ENCODE data around the gene UBAC1. TPM values are rescaled to one million over a fixed set of nuclear protein-coding genes. Genes with fewer than 3 reads are reported as not detected.

UBAC1 gene
- polyA plus RNA-seq, 1 donor (not counting 4 experiments of a cell fraction or from before 2014, with no cell fraction given), result 50.7 TPM

DNA sequence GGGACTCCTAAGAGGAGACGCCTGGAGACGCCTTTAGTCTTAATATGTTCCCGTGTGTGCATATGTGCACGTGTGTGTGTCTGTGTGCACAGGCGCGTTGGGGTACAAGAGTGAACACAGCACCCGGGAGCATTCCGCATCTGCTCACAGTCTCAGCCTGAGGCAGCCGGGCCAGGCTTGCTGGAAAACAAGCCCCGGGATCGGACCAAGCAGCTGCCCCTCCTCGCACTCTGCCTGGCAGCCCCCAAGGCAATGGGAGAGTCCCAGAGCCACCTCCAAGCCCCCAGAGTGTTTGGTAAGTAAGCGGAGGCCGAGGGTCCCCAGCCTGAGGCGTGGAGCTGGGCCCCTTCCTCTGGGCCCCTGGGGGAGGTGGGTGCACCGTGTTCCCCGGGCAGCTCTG lies 27.3 kb upstream of the UBAC1 start:
- no peak overlapping the region for H2AFZ ChIP-seq (ENCODE audit: control insufficient read depth, low read length)
- DNase-seq (ENCODE audit: low read depth, low spot score) (no peak), FAIRE-seq (no peak)
- H3K27me3 ChIP-seq (ENCODE audit: control insufficient read depth, extremely low read depth, insufficient read depth, low read length), result peaks cover 61% of the 10 kb centered on the region
- no peaks in the 10 kb centered on the region for H3K9me3 ChIP-seq (ENCODE audit: control insufficient read depth, low read depth, low read length)
- no peak overlapping the region for H3K27ac ChIP-seq (ENCODE audit: control insufficient read depth, insufficient read depth, low read length)
- TF ChIP-seq EZH2 (IDR thresholded peaks at IDR 0.05; ENCODE audit: low read length), result no peak
- TF ChIP-seq, protein P1, sequence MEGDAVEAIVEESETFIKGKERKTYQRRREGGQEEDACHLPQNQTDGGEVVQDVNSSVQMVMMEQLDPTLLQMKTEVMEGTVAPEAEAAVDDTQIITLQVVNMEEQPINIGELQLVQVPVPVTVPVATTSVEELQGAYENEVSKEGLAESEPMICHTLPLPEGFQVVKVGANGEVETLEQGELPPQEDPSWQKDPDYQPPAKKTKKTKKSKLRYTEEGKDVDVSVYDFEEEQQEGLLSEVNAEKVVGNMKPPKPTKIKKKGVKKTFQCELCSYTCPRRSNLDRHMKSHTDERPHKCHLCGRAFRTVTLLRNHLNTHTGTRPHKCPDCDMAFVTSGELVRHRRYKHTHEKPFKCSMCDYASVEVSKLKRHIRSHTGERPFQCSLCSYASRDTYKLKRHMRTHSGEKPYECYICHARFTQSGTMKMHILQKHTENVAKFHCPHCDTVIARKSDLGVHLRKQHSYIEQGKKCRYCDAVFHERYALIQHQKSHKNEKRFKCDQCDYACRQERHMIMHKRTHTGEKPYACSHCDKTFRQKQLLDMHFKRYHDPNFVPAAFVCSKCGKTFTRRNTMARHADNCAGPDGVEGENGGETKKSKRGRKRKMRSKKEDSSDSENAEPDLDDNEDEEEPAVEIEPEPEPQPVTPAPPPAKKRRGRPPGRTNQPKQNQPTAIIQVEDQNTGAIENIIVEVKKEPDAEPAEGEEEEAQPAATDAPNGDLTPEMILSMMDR (optimal IDR thresholded peaks at IDR 0.05 in 1 of 3, IDR thresholded peaks at IDR 0.05 in 1 of 3, conservative IDR thresholded peaks at IDR 0.05 in 1 of 3; ENCODE audit: extremely low read depth in 1 of 3, insufficient read depth in 2 of 3, low read length in 3 of 3), result no peak
- H3K4me2 ChIP-seq (ENCODE audit: control insufficient read depth, extremely low read depth, insufficient read depth, low read depth, low read length), result no peak overlapping the region
- dilution Hi-C loops (cut with MboI; ENCODE audit: extremely low pct_ligation_motif_present, low sequenced_read_pairs), result no loop called here
- H3K36me3 ChIP-seq (ENCODE audit: control insufficient read depth in 2 of 2, extremely low read depth in 1 of 2, insufficient read depth in 2 of 2, low read length in 2 of 2), result no peaks in the 10 kb centered on the region
- no peak overlapping the region for H3K9ac ChIP-seq (ENCODE audit: control insufficient read depth, extremely low read depth, insufficient read depth, low read length)
- no peaks in the 10 kb centered on the region for H3K79me2 ChIP-seq (ENCODE audit: control insufficient read depth, insufficient read depth, low read length)
- peaks cover 10% of the 10 kb centered on the region for H3K4me1 ChIP-seq (ENCODE audit: control insufficient read depth, extremely low read depth, insufficient read depth, low read length)
- H3K9me1 ChIP-seq (ENCODE audit: control insufficient read depth, extremely low read depth, insufficient read depth, low read length), result no peaks in the 10 kb centered on the region
- H4K20me1 ChIP-seq (ENCODE audit: control insufficient read depth, extremely low read depth, insufficient read depth, low read length), result no peaks in the 10 kb centered on the region
- no peak overlapping the region for H3K4me3 ChIP-seq (ENCODE audit: control insufficient read depth in 2 of 3, extremely low read depth in 1 of 3, insufficient read depth in 2 of 3, low read depth in 1 of 3, low read length in 3 of 3)

DNA sequence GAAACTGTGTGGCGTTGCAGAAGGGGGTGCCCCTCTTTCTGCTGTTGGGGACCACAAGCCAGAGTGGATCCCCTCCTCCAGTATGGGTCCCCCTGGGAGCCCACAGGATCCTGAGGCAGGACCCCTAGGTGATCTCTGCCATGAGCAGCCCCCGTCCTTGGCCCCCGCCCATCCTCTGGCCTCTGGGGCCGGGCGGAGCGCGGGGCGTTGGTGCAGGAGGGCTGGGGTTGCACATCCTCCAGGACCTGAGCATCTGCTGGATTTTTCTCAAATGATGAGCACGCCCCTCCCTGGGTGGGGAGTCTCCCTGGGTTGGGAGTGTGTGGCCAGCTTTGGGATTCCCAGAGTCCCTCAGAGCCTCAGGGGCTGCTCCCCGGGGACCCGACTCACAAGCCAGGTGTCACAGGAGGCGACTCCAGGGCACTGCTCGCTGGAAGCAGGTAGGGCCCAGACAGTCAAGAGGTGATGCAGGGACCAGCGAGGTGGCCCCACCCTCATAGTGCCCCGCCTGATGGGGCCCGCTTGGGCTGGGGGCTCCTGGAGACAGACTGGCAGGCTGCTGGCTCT lies 26.7 kb upstream of the UBAC1 start:
- DNase-seq (ENCODE audit: low read depth, low spot score) (no peak), FAIRE-seq (no peak)
- no peaks in the 10 kb centered on the region for H3K9me1 ChIP-seq (ENCODE audit: control insufficient read depth, extremely low read depth, insufficient read depth, low read length)
- no peaks in the 10 kb centered on the region for H3K79me2 ChIP-seq (ENCODE audit: control insufficient read depth, insufficient read depth, low read length)
- no peaks in the 10 kb centered on the region for H3K36me3 ChIP-seq (ENCODE audit: control insufficient read depth in 2 of 2, extremely low read depth in 1 of 2, insufficient read depth in 2 of 2, low read length in 2 of 2)
- no peak overlapping the region for H3K9ac ChIP-seq (ENCODE audit: control insufficient read depth, extremely low read depth, insufficient read depth, low read length)
- peaks cover 64% of the 10 kb centered on the region for H3K27me3 ChIP-seq (ENCODE audit: control insufficient read depth, extremely low read depth, insufficient read depth, low read length)
- H3K27ac ChIP-seq (ENCODE audit: control insufficient read depth, insufficient read depth, low read length), result no peak overlapping the region
- H3K4me1 ChIP-seq (ENCODE audit: control insufficient read depth, extremely low read depth, insufficient read depth, low read length), result peaks cover 6% of the 10 kb centered on the region
- H3K4me3 ChIP-seq (ENCODE audit: control insufficient read depth in 2 of 3, extremely low read depth in 1 of 3, insufficient read depth in 2 of 3, low read depth in 1 of 3, low read length in 3 of 3), result no peak overlapping the region
- H4K20me1 ChIP-seq (ENCODE audit: control insufficient read depth, extremely low read depth, insufficient read depth, low read length), result no peaks in the 10 kb centered on the region
- no peak overlapping the region for H3K4me2 ChIP-seq (ENCODE audit: control insufficient read depth, extremely low read depth, insufficient read depth, low read depth, low read length)
- H3K9me3 ChIP-seq (ENCODE audit: control insufficient read depth, low read depth, low read length), result no peaks in the 10 kb centered on the region
- dilution Hi-C loops (cut with MboI; ENCODE audit: extremely low pct_ligation_motif_present, low sequenced_read_pairs), result no loop called here
- H2AFZ ChIP-seq (ENCODE audit: control insufficient read depth, low read length), result no peak overlapping the region
- TF ChIP-seq, protein P1 (optimal IDR thresholded peaks at IDR 0.05 in 1 of 3, IDR thresholded peaks at IDR 0.05 in 1 of 3, conservative IDR thresholded peaks at IDR 0.05 in 1 of 3; ENCODE audit: extremely low read depth in 1 of 3, insufficient read depth in 2 of 3, low read length in 3 of 3), result no peak
- no peak for TF ChIP-seq EZH2 (IDR thresholded peaks at IDR 0.05; ENCODE audit: low read length)
